Measurements from ENCODE around the gene ATG3. TPM values are rescaled to one million over a fixed set of nuclear protein-coding genes. Genes with fewer than 3 reads are reported as not detected.
"Not testable (repeated sequence)": the region's sequence is repeated elsewhere in the genome, so short reads cannot be mapped to it uniquely, and the experiment has no call there.

The ATG3 gene
- polyA plus RNA-seq, 2 donors: 13.6 to 43.0 TPM

DNA sequence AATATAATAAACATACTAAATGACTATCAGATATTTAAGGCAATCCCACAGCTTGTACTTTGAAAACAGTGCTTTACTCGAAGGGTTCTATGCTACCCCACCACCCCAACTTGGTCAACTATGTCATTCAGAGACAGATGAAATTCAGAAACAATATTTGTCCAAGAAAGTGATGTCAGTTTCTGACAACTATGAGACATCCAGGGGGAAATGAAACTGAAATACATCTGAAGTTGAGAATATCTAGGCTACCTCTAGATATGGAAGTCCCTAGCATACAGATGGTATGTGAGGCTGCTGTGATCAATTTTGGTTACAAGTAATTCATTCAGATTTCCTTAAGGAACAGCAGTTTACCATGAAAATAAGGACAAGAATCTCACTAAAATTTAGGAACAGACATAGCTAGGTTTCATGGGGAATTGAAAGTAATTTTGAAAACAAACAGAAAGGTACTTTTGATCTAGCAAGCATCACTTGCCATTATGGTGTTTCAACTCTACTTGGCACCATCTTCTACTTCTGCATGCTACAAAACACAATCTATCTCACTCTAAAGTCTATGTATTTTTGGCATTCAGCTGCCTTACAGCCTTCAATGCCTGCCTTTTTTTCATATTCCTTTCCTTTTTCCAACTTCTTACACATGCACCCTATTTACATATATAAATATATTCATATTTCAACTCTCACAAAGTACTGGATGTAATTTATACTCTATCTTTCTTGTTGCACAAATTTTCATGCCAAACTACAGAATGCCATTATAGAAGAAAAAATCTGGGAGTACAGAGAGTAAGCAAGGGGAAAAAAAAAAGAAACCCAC lies 21.7 kb downstream of the ATG3 start:
- Histone ChIP-seq H3K9me3 (ENCODE audit: control insufficient read depth in 2 of 2, insufficient read depth in 1 of 2, low read depth in 1 of 2, low read length in 1 of 2) (no peaks in the 10 kb centered on the region), H3K4me3 (ENCODE audit: low read depth in 1 of 2, low read length in 2 of 2) (no peak overlapping the region), H3K36me3 (ENCODE audit: control insufficient read depth in 2 of 2, insufficient read depth in 2 of 2, low read length in 1 of 2) (peaks cover 0 to under 1% of the 10 kb centered on the region in 2 donors), H3K4me1 (ENCODE audit: control insufficient read depth in 2 of 2, insufficient read depth in 2 of 2, low read length in 1 of 2) (no peaks in the 10 kb centered on the region), H3K27ac (ENCODE audit: low read depth in 2 of 2, low read length in 1 of 2) (no peak overlapping the region), H3K27me3 (ENCODE audit: control insufficient read depth in 1 of 2, insufficient read depth in 2 of 2, low read length in 2 of 2) (no peaks in the 10 kb centered on the region)
- 86 to 90% methylated on average over 1 of the region's 1 CpG for WGBS, 2 donors

DNA sequence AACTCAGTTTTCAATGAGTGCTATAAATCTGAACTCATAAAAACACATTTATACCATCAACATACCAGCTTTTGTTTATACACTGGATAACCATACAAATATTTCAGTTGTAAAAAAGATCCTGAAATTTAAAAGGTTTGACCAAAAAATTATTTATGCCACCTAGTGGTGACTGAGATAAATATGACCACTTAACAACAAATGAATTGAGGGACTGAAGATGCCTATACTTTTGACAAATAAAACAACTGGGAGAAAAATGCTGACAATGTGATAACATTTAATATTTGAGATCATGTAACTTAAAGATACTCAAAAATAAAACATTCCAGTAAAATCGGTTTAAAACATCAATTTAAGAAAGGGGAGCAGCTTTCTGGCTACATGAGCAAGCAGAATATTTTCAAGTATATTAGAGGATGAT lies 30.4 kb downstream of the ATG3 start:
- no peak overlapping the region for H3K27ac ChIP-seq (ENCODE audit: low read depth in 2 of 2, low read length in 1 of 2)
- H3K9me3 ChIP-seq (ENCODE audit: control insufficient read depth in 2 of 2, insufficient read depth in 1 of 2, low read depth in 1 of 2, low read length in 1 of 2): no peaks in the 10 kb centered on the region
- no peak overlapping the region for H3K4me3 ChIP-seq (ENCODE audit: low read depth in 1 of 2, low read length in 2 of 2)
- no peaks in the 10 kb centered on the region for H3K27me3 ChIP-seq (ENCODE audit: control insufficient read depth in 1 of 2, insufficient read depth in 2 of 2, low read length in 2 of 2)
- H3K4me1 ChIP-seq (ENCODE audit: control insufficient read depth in 2 of 2, insufficient read depth in 2 of 2, low read length in 1 of 2): no peaks in the 10 kb centered on the region
- WGBS, 2 donors: 7 to 8% methylated on average over 1 of the region's 1 CpG
- H3K36me3 ChIP-seq (ENCODE audit: control insufficient read depth in 2 of 2, insufficient read depth in 2 of 2, low read length in 1 of 2): peaks cover 2 to 11% of the 10 kb centered on the region in 2 donors

DNA sequence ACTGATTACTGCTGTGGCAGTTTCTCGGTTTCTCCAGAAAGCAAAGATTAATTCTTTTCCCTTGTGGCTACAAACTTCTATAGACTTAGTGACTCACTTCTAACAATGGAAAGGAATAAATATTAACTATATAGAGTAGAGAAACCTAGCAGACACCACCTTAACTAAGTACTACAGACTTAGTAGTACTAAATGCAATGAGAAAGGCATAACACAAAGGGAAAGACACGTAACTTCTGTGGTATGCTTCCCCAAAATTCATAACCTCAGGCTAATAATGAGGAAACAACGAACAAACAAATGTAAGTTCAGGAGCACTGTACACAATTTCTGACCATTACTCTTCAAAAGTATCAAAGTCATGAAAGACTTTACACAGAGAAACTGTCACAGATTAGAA lies 31.2 kb downstream of the ATG3 start:
- H3K9me3 ChIP-seq (ENCODE audit: control insufficient read depth in 2 of 2, insufficient read depth in 1 of 2, low read depth in 1 of 2, low read length in 1 of 2): no peaks in the 10 kb centered on the region
- H3K27ac ChIP-seq (ENCODE audit: low read depth in 2 of 2, low read length in 1 of 2): no peak overlapping the region
- H3K27me3 ChIP-seq (ENCODE audit: control insufficient read depth in 1 of 2, insufficient read depth in 2 of 2, low read length in 2 of 2): no peaks in the 10 kb centered on the region
- no peaks in the 10 kb centered on the region for H3K4me1 ChIP-seq (ENCODE audit: control insufficient read depth in 2 of 2, insufficient read depth in 2 of 2, low read length in 1 of 2)
- H3K36me3 ChIP-seq (ENCODE audit: control insufficient read depth in 2 of 2, insufficient read depth in 2 of 2, low read length in 1 of 2): peaks cover 2 to 11% of the 10 kb centered on the region in 2 donors
- WGBS, 2 donors: 86 to 89% methylated on average over 3 of the region's 3 CpGs
- no peak overlapping the region for H3K4me3 ChIP-seq (ENCODE audit: low read depth in 1 of 2, low read length in 2 of 2)

DNA sequence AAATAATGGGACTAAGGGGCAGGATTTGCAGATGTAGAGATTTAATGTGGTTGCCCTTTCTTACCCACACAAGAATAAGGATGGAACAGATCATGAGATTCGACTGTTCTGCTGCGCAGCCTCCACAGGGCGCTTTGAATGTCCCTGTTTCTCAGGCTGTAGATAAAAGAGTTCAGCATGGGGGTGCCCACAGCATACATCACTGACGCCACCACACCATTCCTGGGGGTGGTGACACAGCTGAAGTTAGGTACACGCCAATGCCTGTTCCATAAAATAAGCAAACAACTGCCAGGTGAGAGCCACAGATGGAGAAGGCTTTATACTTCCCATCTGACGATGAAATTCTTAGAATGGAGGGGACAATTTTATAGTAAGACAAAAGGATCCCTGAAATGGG lies 37.6 kb downstream of the ATG3 start:
- not testable (repeated sequence) for H3K27me3 ChIP-seq (ENCODE audit: control insufficient read depth in 1 of 2, insufficient read depth in 2 of 2, low read length in 2 of 2); H3K9me3 ChIP-seq (ENCODE audit: control insufficient read depth in 2 of 2, insufficient read depth in 1 of 2, low read depth in 1 of 2, low read length in 1 of 2); H3K36me3 ChIP-seq (ENCODE audit: control insufficient read depth in 2 of 2, insufficient read depth in 2 of 2, low read length in 1 of 2); H3K4me1 ChIP-seq (ENCODE audit: control insufficient read depth in 2 of 2, insufficient read depth in 2 of 2, low read length in 1 of 2); H3K4me3 ChIP-seq (ENCODE audit: low read depth in 1 of 2, low read length in 2 of 2); H3K27ac ChIP-seq (ENCODE audit: low read depth in 2 of 2, low read length in 1 of 2)
- WGBS, 2 donors: 92 to 94% methylated on average over 6 of the region's 6 CpGs

DNA sequence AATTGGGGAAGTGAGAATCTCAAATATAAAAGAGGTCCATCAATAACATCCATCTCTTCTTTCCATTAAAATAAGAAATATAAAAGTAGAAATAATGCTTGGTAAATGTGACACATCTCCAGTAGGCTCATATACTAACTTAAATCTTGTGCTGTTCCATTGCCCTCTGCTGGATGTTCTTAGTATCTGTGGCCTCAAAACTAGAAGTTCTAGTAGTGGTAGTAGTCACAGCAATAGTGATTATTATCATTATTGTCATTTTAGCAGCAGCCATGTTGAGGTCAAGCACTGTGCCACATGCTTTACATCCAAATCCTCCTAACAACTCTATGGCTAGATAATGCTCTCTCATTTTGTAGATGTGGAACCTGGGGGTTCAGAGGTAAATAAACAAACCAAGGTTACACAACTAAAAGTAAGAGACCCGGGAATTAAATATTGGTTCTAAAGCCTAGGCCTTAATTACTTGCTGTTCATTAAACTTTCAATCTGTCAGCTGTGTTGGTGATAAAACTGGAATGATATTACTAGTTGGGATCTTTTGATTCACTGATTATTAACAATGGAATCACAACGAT lies 42.2 kb downstream of the ATG3 start:
- no peaks in the 10 kb centered on the region for H3K9me3 ChIP-seq (ENCODE audit: control insufficient read depth in 2 of 2, insufficient read depth in 1 of 2, low read depth in 1 of 2, low read length in 1 of 2)
- no peaks in the 10 kb centered on the region for H3K36me3 ChIP-seq (ENCODE audit: control insufficient read depth in 2 of 2, insufficient read depth in 2 of 2, low read length in 1 of 2)
- H3K27me3 ChIP-seq (ENCODE audit: control insufficient read depth in 1 of 2, insufficient read depth in 2 of 2, low read length in 2 of 2): no peaks in the 10 kb centered on the region
- WGBS, 2 donors: 66 to 80% methylated on average over 2 of the region's 2 CpGs
- no peaks in the 10 kb centered on the region for H3K4me1 ChIP-seq (ENCODE audit: control insufficient read depth in 2 of 2, insufficient read depth in 2 of 2, low read length in 1 of 2)
- H3K4me3 ChIP-seq (ENCODE audit: low read depth in 1 of 2, low read length in 2 of 2): no peak overlapping the region
- no peak overlapping the region for H3K27ac ChIP-seq (ENCODE audit: low read depth in 2 of 2, low read length in 1 of 2)

DNA sequence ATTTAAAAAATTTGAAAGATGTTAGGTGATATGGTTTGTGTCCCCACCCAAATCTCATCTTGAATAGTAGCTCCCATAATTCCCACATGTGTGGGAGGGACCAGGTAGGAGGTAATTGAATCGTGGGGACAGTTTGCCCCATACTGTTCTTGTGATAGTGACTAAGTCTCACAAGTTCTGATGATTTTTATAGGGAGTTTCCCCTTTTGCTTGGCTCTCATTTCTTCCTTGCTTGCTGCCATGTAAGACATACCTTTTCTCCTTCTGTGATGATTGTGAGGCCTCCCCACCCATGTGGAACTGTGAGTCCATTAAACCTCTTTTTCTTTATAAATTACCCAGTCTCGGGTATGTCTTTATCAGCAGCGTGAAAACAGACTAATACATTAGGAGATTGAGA lies 42.8 kb downstream of the ATG3 start:
- H3K36me3 ChIP-seq (ENCODE audit: control insufficient read depth in 2 of 2, insufficient read depth in 2 of 2, low read length in 1 of 2); H3K27me3 ChIP-seq (ENCODE audit: control insufficient read depth in 1 of 2, insufficient read depth in 2 of 2, low read length in 2 of 2); H3K4me3 ChIP-seq (ENCODE audit: low read depth in 1 of 2, low read length in 2 of 2); H3K27ac ChIP-seq (ENCODE audit: low read depth in 2 of 2, low read length in 1 of 2); H3K9me3 ChIP-seq (ENCODE audit: control insufficient read depth in 2 of 2, insufficient read depth in 1 of 2, low read depth in 1 of 2, low read length in 1 of 2); H3K4me1 ChIP-seq (ENCODE audit: control insufficient read depth in 2 of 2, insufficient read depth in 2 of 2, low read length in 1 of 2): not testable (repeated sequence)
- WGBS, 2 donors: 64 to 66% methylated on average over 3 of the region's 3 CpGs

DNA sequence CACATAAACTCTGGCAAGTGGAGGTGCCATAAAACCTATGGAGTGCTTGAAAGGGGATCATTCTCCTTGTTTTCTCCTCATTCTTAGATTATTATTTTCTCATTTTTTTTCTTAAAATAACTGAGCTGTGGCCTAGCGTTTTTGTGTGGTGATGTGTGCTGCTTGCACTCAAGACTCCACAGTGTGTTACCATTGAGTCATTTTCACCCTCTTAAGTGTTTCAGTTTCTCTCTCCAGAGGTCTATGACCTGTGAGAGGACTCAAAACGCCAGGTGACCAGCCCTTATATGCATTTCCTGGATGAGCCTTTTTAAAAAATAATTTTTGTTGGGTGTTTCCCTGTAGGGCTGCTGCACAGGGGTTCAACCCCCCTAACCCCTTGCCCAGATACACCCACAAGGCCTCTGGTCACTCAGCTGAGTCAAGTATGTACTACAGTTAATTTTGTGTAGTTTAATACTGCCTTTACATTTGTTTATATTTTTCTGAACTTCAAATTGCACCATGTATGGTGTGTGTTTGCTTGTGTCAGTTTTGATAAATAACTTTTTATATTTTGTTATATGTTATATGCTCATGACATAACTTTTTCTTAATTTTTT lies 47.1 kb downstream of the ATG3 start:
- Histone ChIP-seq H3K27ac (ENCODE audit: low read depth in 2 of 2, low read length in 1 of 2) (no peak overlapping the region), H3K27me3 (ENCODE audit: control insufficient read depth in 1 of 2, insufficient read depth in 2 of 2, low read length in 2 of 2) (no peaks in the 10 kb centered on the region)
- WGBS, 2 donors: 55 to 60% methylated on average over 2 of the region's 2 CpGs

DNA sequence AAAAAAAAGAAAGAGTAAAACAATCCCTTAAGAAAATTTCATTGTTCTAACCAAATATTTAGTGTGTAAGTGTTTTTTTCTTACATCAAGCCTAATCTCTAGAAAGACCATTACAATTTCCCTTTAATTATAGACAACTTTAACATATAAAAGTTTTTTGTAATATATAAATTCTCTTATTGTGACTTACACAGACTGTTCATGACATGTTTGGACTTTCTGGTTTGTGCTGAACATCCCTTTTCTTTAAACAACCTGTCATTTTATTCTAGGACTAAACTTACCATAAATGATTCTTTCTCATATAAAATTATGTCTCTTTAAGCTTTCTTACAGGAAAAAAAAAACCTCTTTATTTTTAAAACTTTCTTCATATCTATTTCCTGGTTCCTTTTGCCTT lies 49.4 kb downstream of the ATG3 start:
- H3K36me3 ChIP-seq (ENCODE audit: control insufficient read depth in 2 of 2, insufficient read depth in 2 of 2, low read length in 1 of 2): no peaks in the 10 kb centered on the region
- no peak overlapping the region for H3K27ac ChIP-seq (ENCODE audit: low read depth in 2 of 2, low read length in 1 of 2)
- no peaks in the 10 kb centered on the region for H3K4me1 ChIP-seq (ENCODE audit: control insufficient read depth in 2 of 2, insufficient read depth in 2 of 2, low read length in 1 of 2)
- H3K4me3 ChIP-seq (ENCODE audit: low read depth in 1 of 2, low read length in 2 of 2): no peak overlapping the region
- H3K27me3 ChIP-seq (ENCODE audit: control insufficient read depth in 1 of 2, insufficient read depth in 2 of 2, low read length in 2 of 2): no peaks in the 10 kb centered on the region
- H3K9me3 ChIP-seq (ENCODE audit: control insufficient read depth in 2 of 2, insufficient read depth in 1 of 2, low read depth in 1 of 2, low read length in 1 of 2): no peaks in the 10 kb centered on the region

More for the DNA sequence above, 47.1 kb downstream of the ATG3 start:
- Histone ChIP-seq H3K4me3 (ENCODE audit: low read depth in 1 of 2, low read length in 2 of 2) (no peak overlapping the region), H3K4me1 (ENCODE audit: control insufficient read depth in 2 of 2, insufficient read depth in 2 of 2, low read length in 1 of 2) (no peaks in the 10 kb centered on the region), H3K36me3 (ENCODE audit: control insufficient read depth in 2 of 2, insufficient read depth in 2 of 2, low read length in 1 of 2) (no peaks in the 10 kb centered on the region), H3K9me3 (ENCODE audit: control insufficient read depth in 2 of 2, insufficient read depth in 1 of 2, low read depth in 1 of 2, low read length in 1 of 2) (no peaks in the 10 kb centered on the region)

DNA sequence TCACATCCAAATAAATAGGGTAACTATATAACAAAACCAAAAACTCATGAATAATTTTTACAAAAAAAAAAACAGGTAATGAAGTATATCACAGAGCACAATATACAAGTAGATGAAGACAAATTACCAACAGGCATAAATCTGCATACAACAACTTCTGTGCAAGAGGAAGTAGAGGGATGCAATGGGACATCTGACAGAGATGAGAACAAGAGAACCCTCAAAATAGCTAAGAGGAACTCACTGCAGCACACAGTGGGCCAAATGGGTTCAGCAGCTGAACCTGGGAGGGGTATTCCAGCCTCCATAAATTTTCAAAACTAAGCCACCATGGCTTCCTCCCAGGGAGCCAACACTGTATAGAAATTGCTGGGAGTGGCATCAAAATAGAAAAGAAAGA lies 52.9 kb downstream of the ATG3 start:
- H3K9me3 ChIP-seq (ENCODE audit: control insufficient read depth in 2 of 2, insufficient read depth in 1 of 2, low read depth in 1 of 2, low read length in 1 of 2): no peaks in the 10 kb centered on the region
- H3K27ac ChIP-seq (ENCODE audit: low read depth in 2 of 2, low read length in 1 of 2): no peak overlapping the region
- no peaks in the 10 kb centered on the region for H3K27me3 ChIP-seq (ENCODE audit: control insufficient read depth in 1 of 2, insufficient read depth in 2 of 2, low read length in 2 of 2)
- H3K4me1 ChIP-seq (ENCODE audit: control insufficient read depth in 2 of 2, insufficient read depth in 2 of 2, low read length in 1 of 2): no peaks in the 10 kb centered on the region
- H3K36me3 ChIP-seq (ENCODE audit: control insufficient read depth in 2 of 2, insufficient read depth in 2 of 2, low read length in 1 of 2): no peaks in the 10 kb centered on the region
- no peak overlapping the region for H3K4me3 ChIP-seq (ENCODE audit: low read depth in 1 of 2, low read length in 2 of 2)

DNA sequence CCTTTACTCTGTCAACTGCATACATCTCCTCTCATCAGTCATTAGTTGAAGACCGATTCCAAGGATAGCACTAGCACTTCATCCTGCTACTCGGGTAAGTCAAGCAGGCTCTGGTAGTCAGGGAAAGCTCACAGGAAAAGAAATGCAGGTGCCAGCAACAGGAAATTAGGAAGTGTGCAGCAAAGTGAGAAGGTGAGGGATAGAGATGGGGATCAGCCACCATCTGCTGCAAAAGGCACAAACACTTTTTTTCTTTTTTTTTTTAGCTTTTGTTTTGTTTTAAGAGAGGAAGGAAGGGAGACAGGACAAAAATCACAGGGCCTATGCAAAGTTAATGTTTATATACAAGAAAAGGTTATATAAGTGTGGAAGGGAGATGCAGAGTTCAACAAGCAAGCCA lies 53.5 kb downstream of the ATG3 start:
- Histone ChIP-seq H3K9me3 (ENCODE audit: control insufficient read depth in 2 of 2, insufficient read depth in 1 of 2, low read depth in 1 of 2, low read length in 1 of 2) (no peaks in the 10 kb centered on the region), H3K27me3 (ENCODE audit: control insufficient read depth in 1 of 2, insufficient read depth in 2 of 2, low read length in 2 of 2) (no peaks in the 10 kb centered on the region), H3K27ac (ENCODE audit: low read depth in 2 of 2, low read length in 1 of 2) (no peak overlapping the region), H3K4me1 (ENCODE audit: control insufficient read depth in 2 of 2, insufficient read depth in 2 of 2, low read length in 1 of 2) (no peaks in the 10 kb centered on the region), H3K4me3 (ENCODE audit: low read depth in 1 of 2, low read length in 2 of 2) (no peak overlapping the region), H3K36me3 (ENCODE audit: control insufficient read depth in 2 of 2, insufficient read depth in 2 of 2, low read length in 1 of 2) (no peaks in the 10 kb centered on the region)
- 69 to 70% methylated on average over 2 of the region's 2 CpGs for WGBS, 2 donors

Data from esophagus (tissue), 2 donors.